KG1 (cell line): Measurements from ENCODE around the gene ADH6.
"Not testable (repeated sequence)": the region's sequence is repeated elsewhere in the genome, so short reads cannot be mapped to it uniquely, and the experiment has no call there.

Source experiments
- DNase-seq: peaks from one replicate; lab custom pipeline; 2025; lab: John Stamatoyannopoulos, UW

The ADH6 gene

GRCh38 chr4:99190336-99190735 is 28.7 kb downstream of the ADH6 start:
- DNase-seq = no peak

- DNase-seq = not testable (repeated sequence)
Measured at GRCh38 chr4:99189900-99190299, 29.1 kb downstream of the ADH6 start.

GRCh38 chr4:99186029-99186428 is 33.0 kb downstream of the ADH6 start:
- no peak for DNase-seq

- no peak for DNase-seq
Measured at GRCh38 chr4:99185581-99185980, 33.5 kb downstream of the ADH6 start.

GRCh38 chr4:99180382-99181070 is 38.5 kb downstream of the ADH6 start:
- DNase-seq = no peak

GRCh38 chr4:99179626-99180025 is 39.4 kb downstream of the ADH6 start:
- no peak for DNase-seq

- no peak for DNase-seq
Measured at GRCh38 chr4:99179178-99179577, 39.9 kb downstream of the ADH6 start.

GRCh38 chr4:99166544-99166943 is 52.5 kb downstream of the ADH6 start:
- DNase-seq = no peak

GRCh38 chr4:99165978-99166377 is 53.1 kb downstream of the ADH6 start:
- no peak for DNase-seq

- no peak for DNase-seq
Measured at GRCh38 chr4:99161373-99162099, 57.5 kb downstream of the ADH6 start.

- DNase-seq = no peak
Measured at GRCh38 chr4:99159699-99160098, 59.3 kb downstream of the ADH6 start.

- no peak for DNase-seq
Measured at GRCh38 chr4:99157478-99157935, 61.5 kb downstream of the ADH6 start.

- DNase-seq = no peak
Measured at GRCh38 chr4:99156992-99157391, 62.1 kb downstream of the ADH6 start.

GRCh38 chr4:99154658-99155342 is 64.2 kb downstream of the ADH6 start:
- DNase-seq = no peak
